ENCODE data around the gene ME2. TPM values are rescaled to one million over a fixed set of nuclear protein-coding genes. Genes with fewer than 3 reads are reported as not detected.

The ME2 gene
- total and polyA plus RNA-seq, 2 donors (not counting 1 experiment from before 2014, with no cell fraction given): 28.4 to 57.8 TPM

Small RNA genes within 50 kb of the gene (small RNA-seq; reads per million reads assigned to genes)
- gene RF00019 (ENCODE audit: insufficient read length, low read depth, low replicate concordance): not detected

Other genes with a start within 250 kb of the ME2 start
- not detected in 2 replicates for gene MRO, start 59.1 kb upstream of the ME2 start, total RNA-seq
- not detected in 2 replicates for gene MRO, start 59.1 kb upstream of the ME2 start, polyA plus RNA-seq
- gene ELAC1, start 88.9 kb downstream of the ME2 start, total RNA-seq: 9.9 and 10.0 TPM in 2 replicates
- gene ELAC1, start 88.9 kb downstream of the ME2 start, polyA plus RNA-seq: 3.8 and 4.5 TPM in 2 replicates
- 136 and 146 TPM in 2 replicates for gene SMAD4, start 151.1 kb downstream of the ME2 start, total RNA-seq
- 34.8 and 39.1 TPM in 2 replicates for gene SMAD4, start 151.1 kb downstream of the ME2 start, polyA plus RNA-seq

All from B cell (primary cell).